IMR-90 (cell line): ENCODE data around the gene SSU72. TPM values are rescaled to one million over a fixed set of nuclear protein-coding genes. Genes with fewer than 3 reads are reported as not detected.

Experiments
- ATAC-seq: fragments of 200-7000 bp; cut with Tn5 transposase; 2 replicates; pipeline ENCODE4 v1.9.1; 2020; ENCODE audit warnings: low read depth, mild to moderate bottlenecking, moderate library complexity
- BruUV-seq: library from RNA; stranded (reverse); fragments of 400-500 nt; replicated peaks from 2 replicates; lab custom pipeline; 2021; lab: Mats Ljungman, UMichigan
- CTCF ChIA-PET: fragments of 300-600 bp; formaldehyde crosslinking; extraction: SDS; loops from one replicate; lab custom pipeline; 2021; ENCODE audit warnings: antibody characterized with exemption; lab: Yijun Ruan, JAX
- POLR2A ChIA-PET: fragments of 300-600 bp; sonication (Branson Sonifier 250); formaldehyde crosslinking; loops from one replicate; lab custom pipeline; 2022; ENCODE audit warnings: antibody characterized with exemption; ENCODE audit not compliant: unreplicated experiment; lab: Charles Lee
- DNase-seq: peaks from one replicate; pipeline ENCODE4 v3.0.0; 2013
- H2AFZ ChIP-seq: replicated peaks from 2 replicates; pipeline ENCODE3; 2013; ENCODE audit warnings: low read length, mild to moderate bottlenecking; ENCODE audit not compliant: poor library complexity
- H2AK5ac ChIP-seq: 2 replicates; pipeline ENCODE4 v1.6.1; 2013; ENCODE audit warnings: low read depth, low read length, inconsistent platforms
- H2AK9ac ChIP-seq: replicated peaks from 2 replicates; pipeline ENCODE3; 2013; ENCODE audit warnings: mild to moderate bottlenecking, low read depth, low read length, moderate library complexity; ENCODE audit not compliant: poor library complexity
- H2BK120ac ChIP-seq: 2 replicates; pipeline ENCODE4 v1.6.1; 2013; ENCODE audit warnings: low read depth, low read length, inconsistent platforms
- H2BK15ac ChIP-seq: 3 replicates; pipeline ENCODE4 v1.6.1; 2013; ENCODE audit warnings: low read depth, low read length, inconsistent platforms
- H2BK20ac ChIP-seq: 2 replicates; pipeline ENCODE4 v1.6.1; 2013; ENCODE audit warnings: low read depth, mild to moderate bottlenecking, inconsistent platforms, low read length, moderate library complexity
- H2BK5ac ChIP-seq: 2 replicates; pipeline ENCODE4 v1.6.1; 2013; ENCODE audit warnings: mild to moderate bottlenecking, low read depth, low read length, inconsistent platforms; ENCODE audit not compliant: poor library complexity, severe bottlenecking
- H3K14ac ChIP-seq: replicated peaks from 2 replicates; pipeline ENCODE4 v1.6.1; 2013; ENCODE audit warnings: low read depth, low read length, inconsistent platforms
- H3K18ac ChIP-seq: 2 replicates; pipeline ENCODE4 v1.6.1; 2013; ENCODE audit warnings: low read depth, low read length, control low read depth
- H3K23ac ChIP-seq: 2 replicates; pipeline ENCODE4 v1.6.1; 2013; ENCODE audit warnings: low read depth, low read length, inconsistent platforms
- H3K27ac ChIP-seq: 2 replicates; pipeline ENCODE4 v1.5.1; 2013; ENCODE audit warnings: mild to moderate bottlenecking, control low read depth, low read length; ENCODE audit not compliant: insufficient read depth
- H3K27me3 ChIP-seq: 2 replicates; pipeline ENCODE4 v1.6.1; 2013; ENCODE audit warnings: low read length; ENCODE audit not compliant: control insufficient read depth, insufficient read depth
- H3K36me3 ChIP-seq: 2 replicates; pipeline ENCODE4 v1.6.1; 2013; ENCODE audit warnings: low read length, mixed read lengths; ENCODE audit not compliant: control insufficient read depth, insufficient read depth
- H3K4ac ChIP-seq: 2 replicates; pipeline ENCODE4 v1.6.1; 2013; ENCODE audit warnings: low read depth, low read length, inconsistent platforms
- H3K4me1 ChIP-seq: 2 replicates; pipeline ENCODE4 v1.6.1; 2013; ENCODE audit warnings: low read length, mixed read lengths; ENCODE audit not compliant: control insufficient read depth, insufficient read depth
- H3K4me2 ChIP-seq: 2 replicates; pipeline ENCODE4 v1.6.1; 2013; ENCODE audit warnings: low read depth, mild to moderate bottlenecking, control low read depth, low read length, moderate library complexity
- H3K4me3 ChIP-seq: 2 replicates; pipeline ENCODE4 v1.5.1; 2013; ENCODE audit warnings: low read depth, mild to moderate bottlenecking, control low read depth, low read length, moderate library complexity; ENCODE audit not compliant: insufficient read depth
- H3K56ac ChIP-seq: 2 replicates; pipeline ENCODE4 v1.6.1; 2013; ENCODE audit warnings: low read length, inconsistent platforms; ENCODE audit not compliant: insufficient read depth; ENCODE audit errors: extremely low read depth
- H3K79me1 ChIP-seq, 2 experiments: 2 replicates each; pipeline ENCODE4 v1.6.1; 2013; ENCODE audit warnings: low read length in 2 of 2, inconsistent platforms in 1 of 2, low read depth in 1 of 2
- H3K9ac ChIP-seq: 2 replicates; pipeline ENCODE4 v1.6.1; 2013; ENCODE audit warnings: low read depth, low read length, control low read depth
- H3K9me1 ChIP-seq: 2 replicates; pipeline ENCODE4 v1.6.1; 2013; ENCODE audit warnings: low read length, inconsistent platforms; ENCODE audit not compliant: insufficient read depth
- H3K9me3 ChIP-seq: 2 replicates; pipeline ENCODE4 v1.6.1; 2013; ENCODE audit warnings: low read length; ENCODE audit not compliant: control insufficient read depth, insufficient read depth
- H4K20me1 ChIP-seq: 2 replicates; pipeline ENCODE4 v1.6.1; 2013; ENCODE audit warnings: low read length, inconsistent platforms; ENCODE audit not compliant: insufficient read depth
- H4K5ac ChIP-seq: 2 replicates; pipeline ENCODE4 v1.6.1; 2013; ENCODE audit warnings: mild to moderate bottlenecking, low read depth, low read length, control low read depth
- H4K8ac ChIP-seq, 2 experiments: 2 replicates each; pipeline ENCODE4 v1.6.1; 2013; ENCODE audit warnings: low read depth in 2 of 2, low read length in 2 of 2, control low read depth in 1 of 2, inconsistent platforms in 1 of 2
- H4K91ac ChIP-seq: 2 replicates; pipeline ENCODE4 v1.6.1; 2013; ENCODE audit warnings: low read depth, low read length, inconsistent platforms; ENCODE audit not compliant: insufficient read depth
- BHLHE40 ChIP-seq: fragments of 150-350 bp; IDR thresholded peaks from 2 replicates; pipeline ENCODE4 v1.6.1; 2016; ENCODE audit warnings: mild to moderate bottlenecking, low read depth, low read length
- CEBPB ChIP-seq: IDR thresholded peaks from 2 replicates; pipeline ENCODE4 v1.6.1; 2012; ENCODE audit warnings: low read depth, low read length, improper control_type of control experiment
- FOS ChIP-seq: fragments of 150-350 bp; IDR thresholded peaks from 2 replicates; pipeline ENCODE4 v1.6.1; 2016; ENCODE audit warnings: low read depth, low read length
- MAFK ChIP-seq: IDR thresholded peaks from 2 replicates; pipeline ENCODE4 v1.6.1; 2012; ENCODE audit warnings: low read depth, low read length, improper control_type of control experiment
- MAZ ChIP-seq: IDR thresholded peaks from 2 replicates; pipeline ENCODE4 v1.6.1; 2012; ENCODE audit warnings: low read depth, mild to moderate bottlenecking, low read length, improper control_type of control experiment, moderate library complexity, borderline replicate concordance
- MXI1 ChIP-seq: IDR thresholded peaks from 2 replicates; pipeline ENCODE4 v1.6.1; 2012; ENCODE audit warnings: low read depth, mild to moderate bottlenecking, low read length, moderate library complexity, borderline replicate concordance
- NFE2L2 ChIP-seq: fragments of 150-350 bp; IDR thresholded peaks from 2 replicates; pipeline ENCODE4 v1.6.1; 2016; ENCODE audit warnings: low read depth, mild to moderate bottlenecking, low read length
- POLR2A ChIP-seq: IDR thresholded peaks from 2 replicates; pipeline ENCODE4 v1.6.1; 2012; ENCODE audit warnings: mild to moderate bottlenecking, low read depth, low read length
- RAD21 ChIP-seq: IDR thresholded peaks from 2 replicates; pipeline ENCODE4 v1.6.1; 2012; ENCODE audit warnings: low read length, improper control_type of control experiment
- RCOR1 ChIP-seq: IDR thresholded peaks from 2 replicates; pipeline ENCODE4 v1.6.1; 2012; ENCODE audit warnings: mild to moderate bottlenecking, low read length, improper control_type of control experiment; ENCODE audit not compliant: insufficient replicate concordance
- RFX5 ChIP-seq: IDR thresholded peaks from 2 replicates; pipeline ENCODE4 v1.8.0; 2012; ENCODE audit warnings: low read depth, mild to moderate bottlenecking, low read length, moderate library complexity
- SMC3 ChIP-seq: fragments of 150-350 bp; IDR thresholded peaks from 2 replicates; pipeline ENCODE4 v1.6.1; 2016; ENCODE audit warnings: low read depth, mild to moderate bottlenecking, antibody characterized with exemption, low read length, moderate library complexity
- WGBS, 2 experiments: methylation state at CpG; one replicate each; pipeline versions ENCODE4 v1.1.5 to v1.1.7; 2013; ENCODE audit warnings: missing lambda C conversion rate in 2 of 2; ENCODE audit not compliant: insufficient read length in 1 of 2; ENCODE audit errors: extremely low coverage in 2 of 2; 5-methylcytosine and 5-hydroxymethylcytosine counted together
- dilution Hi-C: fragments of 300-500 bp; cut with HindIII; formaldehyde crosslinking; loops from one replicate; pipeline ENCODE4 v1.14.3; 2018; ENCODE audit warnings: low sequenced_read_pairs; ENCODE audit not compliant: unreplicated experiment
- in situ Hi-C: fragments of 300-500 bp; cut with MboI; formaldehyde crosslinking; loops from 3 replicates; pipeline ENCODE4 v1.14.3; 2019; ENCODE audit warnings: low sequenced_read_pairs, inconsistent platforms, mixed read lengths
- intact Hi-C: fragments of 100-400 bp; cut with micrococcal nuclease; formaldehyde crosslinking; loops from 2 replicates; pipeline ENCODE4 v1.10.0; 2022
- polyA plus RNA-seq, 3 experiments: library from polyadenylated mRNA; depleted of rRNA; stranded (reverse); fragments of >200 nt; gene quantifications; 2 replicates each; pipeline ENCODE4 v1.2.3, GENCODE V29; 2012; ENCODE audit warnings: low replicate concordance in 1 of 3
- total RNA-seq: library from RNA; depleted of rRNA; stranded (reverse); fragments of >200 nt; gene quantifications from 2 replicates; pipeline ENCODE4 v1.2.3, GENCODE V29; 2012
- TF ChIP-seq, protein P1 (sequence below): fragments of 150-350 bp; IDR thresholded peaks from 2 replicates; pipeline ENCODE4 v1.6.1; 2016; ENCODE audit warnings: low read depth, mild to moderate bottlenecking, low read length, moderate library complexity, borderline replicate concordance

SSU72 gene
- total and polyA plus RNA-seq, 2 of the 4 experiments (the other 2 are of a cell fraction): 33.7 to 88.4 TPM

DNA sequence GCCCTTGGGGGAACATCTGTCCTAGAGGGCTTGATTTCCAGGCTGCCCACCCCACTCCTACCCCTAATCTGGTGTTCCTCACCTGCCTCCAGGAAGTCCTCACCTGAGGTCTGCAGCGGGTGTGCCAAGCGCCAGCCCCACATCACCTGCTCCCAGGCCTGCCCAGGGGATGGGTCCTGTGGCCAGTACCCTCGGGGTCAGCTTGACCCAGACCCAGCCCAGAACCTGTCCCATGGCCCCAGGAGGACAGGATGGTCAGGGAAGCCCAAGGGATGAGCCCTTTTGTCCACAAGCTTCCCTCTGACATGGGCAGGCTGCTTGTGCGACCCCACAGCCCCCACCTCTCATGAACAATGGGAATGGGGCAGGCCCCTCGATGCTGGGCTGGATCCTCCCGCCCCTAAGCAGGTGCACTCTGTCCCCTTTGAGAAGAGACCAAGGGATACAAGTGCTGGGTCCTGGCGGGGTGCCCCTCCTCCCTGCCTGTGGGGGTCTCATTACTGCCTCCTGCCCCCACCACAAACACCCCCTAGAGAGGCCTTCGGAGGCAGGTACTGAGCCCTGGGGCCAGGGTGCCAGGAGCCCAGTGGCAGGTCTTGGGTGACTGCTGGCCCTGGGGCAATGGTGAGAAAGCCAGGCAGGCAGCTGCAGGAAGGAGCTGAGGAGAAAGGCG, 43.9 kb upstream of the SSU72 start:
- H3K36me3 ChIP-seq: peaks cover 10% of the 10 kb centered on the region; the same call in 1 of the 2 replicates
- H3K9ac ChIP-seq: no peak overlapping the region
- 83% methylated on average over 3 of the region's 9 CpGs; no CpG with 5 or more reads in 1 of the 2 experiments for WGBS, 2 experiments
- ATAC-seq: no peak
- no peak overlapping the region for H3K14ac ChIP-seq
- DNase-seq: no peak
- no peaks in the 10 kb centered on the region for H3K27me3 ChIP-seq
- H3K56ac ChIP-seq: no peak overlapping the region
- peaks cover 9% of the 10 kb centered on the region for H3K4me1 ChIP-seq
- no peak overlapping the region for H2BK15ac ChIP-seq
- H4K5ac ChIP-seq: no peak overlapping the region
- peaks cover 7% of the 10 kb centered on the region; the same call in 1 of the 2 replicates for H3K9me1 ChIP-seq
- no peak overlapping the region for H3K4me2 ChIP-seq
- H2BK120ac ChIP-seq: no peak overlapping the region
- in situ Hi-C loops: no loop called here
- H2BK20ac ChIP-seq: no peak overlapping the region
- intact Hi-C loops: no loop called here
- no peak overlapping the region for H3K18ac ChIP-seq
- no peak overlapping the region for H2BK5ac ChIP-seq
- H2AK9ac ChIP-seq: no peak overlapping the region
- H4K8ac ChIP-seq: no peak overlapping the region
- peaks cover 48% of the 10 kb centered on the region for H4K20me1 ChIP-seq
- H2AK5ac ChIP-seq: no peak overlapping the region
- no TSS peak for BruUV-seq
- no peak overlapping the region for H4K91ac ChIP-seq
- H3K9me3 ChIP-seq: no peaks in the 10 kb centered on the region
- H3K4ac ChIP-seq: no peak overlapping the region
- TF ChIP-seq CEBPB: no peak
- no peak for TF ChIP-seq MAFK
- TF ChIP-seq BHLHE40: no peak
- no peak for TF ChIP-seq SMC3
- no peak for TF ChIP-seq FOS
- TF ChIP-seq POLR2A: no peak
- TF ChIP-seq, protein P1, sequence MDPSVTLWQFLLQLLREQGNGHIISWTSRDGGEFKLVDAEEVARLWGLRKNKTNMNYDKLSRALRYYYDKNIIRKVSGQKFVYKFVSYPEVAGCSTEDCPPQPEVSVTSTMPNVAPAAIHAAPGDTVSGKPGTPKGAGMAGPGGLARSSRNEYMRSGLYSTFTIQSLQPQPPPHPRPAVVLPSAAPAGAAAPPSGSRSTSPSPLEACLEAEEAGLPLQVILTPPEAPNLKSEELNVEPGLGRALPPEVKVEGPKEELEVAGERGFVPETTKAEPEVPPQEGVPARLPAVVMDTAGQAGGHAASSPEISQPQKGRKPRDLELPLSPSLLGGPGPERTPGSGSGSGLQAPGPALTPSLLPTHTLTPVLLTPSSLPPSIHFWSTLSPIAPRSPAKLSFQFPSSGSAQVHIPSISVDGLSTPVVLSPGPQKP: no peak
- TF ChIP-seq RCOR1: no peak
- no peak for TF ChIP-seq RAD21
- TF ChIP-seq RFX5: no peak
- TF ChIP-seq MAZ: no peak
- no peak for TF ChIP-seq MXI1
- TF ChIP-seq NFE2L2: no peak
- POLR2A ChIA-PET: no interaction called here
- dilution Hi-C loops: no loop called here
- H3K4me3 ChIP-seq: no peak overlapping the region
- no peak overlapping the region for H2AFZ ChIP-seq
- CTCF ChIA-PET: no interaction called here
- H3K79me1 ChIP-seq: peaks cover 14 to 65% of the 10 kb centered on the region in 2 experiments; a peak in 3 of 4 replicates
- no peak overlapping the region for H3K27ac ChIP-seq
- no peak overlapping the region for H3K23ac ChIP-seq
